Right renal cortex interstitium (tissue), 3 donors: ENCODE results near the gene FAM222B. TPM values are rescaled to one million over a fixed set of nuclear protein-coding genes. Genes with fewer than 3 reads are reported as not detected.
"Not testable (repeated sequence)": the region's sequence is repeated elsewhere in the genome, so short reads cannot be mapped to it uniquely, and the experiment has no call there.

Source experiments
- DNase-seq, 3 donors: peaks; one replicate each; pipeline ENCODE4 v3.0.0-alpha.2; 2013; ENCODE audit warnings: low read depth in 3 of 3, low spot score in 2 of 3
- polyA plus RNA-seq, 3 donors: library from polyadenylated mRNA; unstranded; fragments of 120-200 nt; gene quantifications; one replicate each; pipeline ENCODE4 v1.2.1, GENCODE V29; 2013; ENCODE audit not compliant: insufficient read length in 3 of 3

FAM222B gene
- polyA plus RNA-seq, 3 donors, result 19.7 to 20.0 (median 19.9) TPM

- no peak for DNase-seq
These were observed 59.4 kb downstream of the FAM222B start for GRCh38 chr17:28783161-28783560.

GRCh38 chr17:28779601-28780000 lies 63.0 kb downstream of the FAM222B start:
- DNase-seq, result not testable (repeated sequence)

DNA sequence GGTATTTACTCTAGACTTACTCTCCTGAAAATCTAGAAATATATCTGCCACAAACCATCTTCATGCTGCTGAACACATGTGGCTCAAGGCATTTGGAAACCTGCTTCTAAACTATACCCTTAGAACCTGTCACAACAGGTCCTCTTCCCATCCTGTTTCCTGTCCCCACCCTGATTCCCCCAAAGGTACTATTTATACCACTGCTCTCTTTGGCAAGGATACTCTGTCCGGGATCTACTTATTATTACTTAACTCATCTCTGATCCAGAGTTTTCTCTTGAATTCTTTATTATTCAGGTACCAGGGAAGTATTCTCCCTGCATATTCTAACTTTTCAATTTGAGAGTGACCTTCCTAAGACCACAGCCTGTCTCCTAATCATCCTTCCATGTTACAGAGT lies 65.4 kb downstream of the FAM222B start:
- DNase-seq, result no peak

DNA sequence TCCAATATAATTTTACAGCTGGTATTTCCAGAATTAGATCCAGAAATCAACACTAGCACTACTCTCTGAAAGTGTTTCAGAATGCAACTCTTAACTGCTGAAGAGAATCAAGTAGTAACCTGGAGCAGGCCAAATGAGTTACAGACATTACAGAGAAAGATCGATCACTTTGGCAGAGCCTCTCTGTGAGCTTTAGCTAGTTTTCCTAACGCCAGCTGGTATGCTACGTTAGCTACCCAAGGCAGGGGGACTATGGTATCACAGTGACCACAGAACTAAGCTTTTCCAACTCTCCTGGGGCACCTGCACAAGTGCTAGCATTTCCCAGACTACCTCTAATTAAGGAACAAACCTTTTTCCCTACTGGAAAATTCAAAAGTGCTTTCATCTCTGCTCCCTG lies 68.4 kb downstream of the FAM222B start:
- DNase-seq, result no peak

DNA sequence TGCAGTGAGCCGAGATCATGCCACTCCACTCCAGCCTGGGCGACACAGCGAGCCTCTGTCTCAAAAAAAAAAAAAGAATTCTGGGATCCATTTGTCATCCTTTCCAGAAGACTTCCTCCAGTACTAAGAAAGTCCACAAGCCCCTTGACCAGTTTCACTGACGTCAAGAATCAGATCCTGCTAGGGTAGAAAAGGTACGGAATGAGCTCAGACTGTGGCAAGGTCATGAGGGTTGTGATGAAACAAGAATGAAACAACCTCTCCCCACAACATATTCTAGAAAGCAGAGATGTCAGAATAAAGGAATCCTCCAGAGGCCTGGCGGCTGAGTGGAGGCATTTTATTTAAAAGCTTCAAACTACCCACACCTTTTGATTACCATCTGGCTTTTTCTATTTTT lies 68.9 kb downstream of the FAM222B start:
- DNase-seq, result no peak

GRCh38 chr17:28765038-28765437 lies 77.6 kb downstream of the FAM222B start:
- DNase-seq, result no peak

- no peak for DNase-seq
These were observed 78.8 kb downstream of the FAM222B start for GRCh38 chr17:28763804-28764266.

DNA sequence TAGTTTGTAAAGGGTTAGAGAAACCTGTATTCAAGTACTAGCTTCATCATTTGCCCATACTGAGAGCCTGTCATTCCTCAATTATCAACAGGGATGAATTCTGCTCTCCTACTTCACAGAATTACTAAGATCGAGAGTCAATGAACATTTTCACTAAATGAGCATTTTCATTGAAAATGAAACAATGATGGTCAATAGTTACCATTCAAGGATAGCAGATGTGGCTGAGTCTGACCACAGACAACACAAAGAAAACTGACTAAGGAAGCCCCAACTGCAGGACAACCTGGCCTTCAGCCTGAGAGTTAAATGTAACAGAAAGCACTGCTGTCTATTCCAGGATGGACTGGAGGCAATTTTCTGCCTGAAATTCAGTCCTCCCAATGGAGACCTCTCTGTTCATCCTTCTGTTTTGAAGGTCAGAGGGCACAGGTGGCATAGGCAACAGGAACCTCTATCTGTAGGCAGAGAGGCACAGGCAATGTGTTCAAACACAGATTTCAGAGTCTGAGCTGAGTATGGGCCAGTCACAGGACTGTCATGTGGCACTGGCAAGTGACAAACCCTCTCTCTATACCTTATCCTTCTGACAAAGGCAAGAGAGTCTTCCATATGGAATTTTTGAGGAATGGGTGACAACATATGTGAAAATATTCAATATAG lies 79.3 kb downstream of the FAM222B start:
- DNase-seq, result no peak

DNA sequence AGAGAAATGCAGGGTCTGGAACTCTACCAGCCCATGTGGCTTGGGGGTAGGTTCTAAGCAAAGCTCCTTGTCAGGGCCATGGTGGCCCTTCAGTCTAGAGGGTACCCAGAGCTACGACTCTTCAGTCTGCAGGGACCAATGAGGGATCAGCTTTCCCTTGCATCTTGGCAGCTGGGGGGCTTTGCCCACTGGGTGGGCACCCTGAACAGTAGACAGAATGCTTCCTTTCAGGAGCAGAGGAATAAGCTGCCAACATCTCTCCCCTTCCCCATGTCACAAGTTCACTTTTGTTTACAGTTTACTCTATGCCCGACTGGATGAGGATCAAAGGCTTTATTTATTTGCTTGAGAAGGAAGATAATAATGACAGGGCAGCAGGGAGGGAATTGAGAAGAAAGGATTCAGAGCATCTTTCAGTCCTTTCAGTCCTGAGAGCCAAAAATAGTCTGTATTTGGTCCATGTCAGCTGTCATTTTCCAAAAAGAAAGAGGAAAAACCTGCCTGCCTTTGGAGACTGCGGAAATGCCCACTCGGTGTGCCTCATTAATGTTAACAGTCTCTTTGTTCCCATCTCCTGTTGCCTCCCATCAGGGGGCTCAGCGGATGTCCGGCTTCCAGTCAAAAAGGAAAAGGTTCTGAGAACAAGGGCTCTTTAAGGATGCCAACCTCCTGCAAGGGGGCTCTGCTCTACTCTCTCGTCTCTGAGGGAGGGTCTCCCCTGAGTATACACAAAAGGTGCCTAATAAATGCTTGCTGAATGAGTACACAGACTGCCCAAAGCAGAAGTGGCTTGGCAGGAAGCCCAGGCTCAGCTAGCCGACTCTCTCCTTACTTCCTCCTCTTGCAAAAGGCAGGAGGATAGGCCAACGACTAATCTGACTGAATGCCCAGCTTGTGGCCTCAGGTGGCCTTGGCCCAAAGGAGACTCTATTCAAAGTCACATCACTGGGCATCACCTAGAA lies 81.7 kb downstream of the FAM222B start:
- DNase-seq, result no peak

- DNase-seq, result no peak
These were observed 83.2 kb downstream of the FAM222B start for GRCh38 chr17:28759256-28759865.

- no peak for DNase-seq
These were observed 84.0 kb downstream of the FAM222B start for GRCh38 chr17:28758411-28759121.

DNA sequence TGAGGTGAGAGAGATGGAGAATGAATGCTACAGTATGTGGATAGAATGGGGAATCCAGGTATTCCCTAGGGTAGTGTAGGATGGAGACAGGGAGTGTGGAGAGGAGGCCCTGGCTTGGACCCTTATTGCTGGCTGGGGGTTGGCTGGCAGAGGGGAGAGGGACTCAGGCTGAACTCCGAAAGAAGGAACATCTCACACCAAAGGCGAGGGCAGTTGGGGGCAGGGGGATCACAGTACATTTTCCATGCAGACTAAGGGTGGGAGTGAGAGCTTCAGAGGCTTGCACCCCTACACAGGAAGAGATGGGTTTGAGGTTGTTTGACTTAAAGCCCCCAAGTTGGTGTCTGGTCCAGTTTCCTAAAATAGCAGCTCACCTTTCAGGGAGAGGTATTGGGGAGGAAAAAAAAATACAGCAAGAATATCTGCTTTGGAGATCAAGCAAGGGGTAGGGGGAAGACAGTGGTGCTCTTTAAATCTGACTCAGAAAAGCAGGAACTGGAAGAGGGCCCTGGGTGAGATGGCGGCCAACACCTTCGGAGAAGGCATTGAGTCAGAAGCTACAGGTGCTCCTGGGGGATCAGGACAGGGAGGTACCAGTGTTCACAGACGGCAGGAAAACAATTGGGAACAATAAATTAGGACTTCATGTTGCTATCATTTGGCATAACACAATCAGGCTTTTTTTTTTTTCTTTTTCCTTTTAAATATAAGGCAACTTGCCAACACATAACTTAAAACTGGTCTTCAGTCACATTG lies 86.4 kb downstream of the FAM222B start:
- DNase-seq, result no peak

- no peak for DNase-seq
These were observed 87.1 kb downstream of the FAM222B start for GRCh38 chr17:28755486-28755885.

DNA sequence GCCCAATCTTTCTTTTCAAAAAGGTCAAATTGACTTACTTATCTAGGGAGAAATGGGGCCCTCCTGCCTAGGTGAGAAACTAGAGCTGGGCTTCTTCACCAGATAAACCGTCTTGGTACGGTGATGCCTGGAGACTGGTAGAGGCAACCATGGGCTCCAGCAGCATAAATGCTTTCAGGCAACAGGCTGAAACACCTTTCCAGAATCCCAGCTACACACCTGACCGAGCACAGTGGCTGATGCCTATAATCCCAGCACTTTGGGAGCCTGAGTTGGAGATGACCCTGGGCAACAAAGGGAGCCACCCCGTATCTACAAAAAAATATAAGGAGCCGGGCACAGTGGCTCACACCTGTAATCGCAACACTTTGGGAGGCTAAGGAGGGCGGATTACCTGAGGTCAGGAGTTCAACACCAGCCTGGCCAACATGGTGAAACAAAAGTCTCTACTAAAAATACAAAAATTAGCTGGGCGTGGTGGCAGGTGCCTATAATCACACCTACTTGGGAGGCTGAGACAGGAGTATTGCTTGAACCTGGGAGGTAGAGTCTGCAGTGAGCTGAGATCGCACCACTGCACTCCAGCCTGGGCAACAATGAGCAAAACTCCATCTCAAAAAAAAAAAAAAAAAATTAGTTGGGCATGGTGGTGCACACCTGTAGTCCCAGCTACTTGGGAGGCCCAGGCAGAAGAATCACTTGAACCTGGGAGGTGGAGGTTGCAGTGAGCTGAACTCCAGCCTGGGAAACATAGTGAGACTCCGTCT lies 90.8 kb downstream of the FAM222B start:
- DNase-seq, result no peak

DNA sequence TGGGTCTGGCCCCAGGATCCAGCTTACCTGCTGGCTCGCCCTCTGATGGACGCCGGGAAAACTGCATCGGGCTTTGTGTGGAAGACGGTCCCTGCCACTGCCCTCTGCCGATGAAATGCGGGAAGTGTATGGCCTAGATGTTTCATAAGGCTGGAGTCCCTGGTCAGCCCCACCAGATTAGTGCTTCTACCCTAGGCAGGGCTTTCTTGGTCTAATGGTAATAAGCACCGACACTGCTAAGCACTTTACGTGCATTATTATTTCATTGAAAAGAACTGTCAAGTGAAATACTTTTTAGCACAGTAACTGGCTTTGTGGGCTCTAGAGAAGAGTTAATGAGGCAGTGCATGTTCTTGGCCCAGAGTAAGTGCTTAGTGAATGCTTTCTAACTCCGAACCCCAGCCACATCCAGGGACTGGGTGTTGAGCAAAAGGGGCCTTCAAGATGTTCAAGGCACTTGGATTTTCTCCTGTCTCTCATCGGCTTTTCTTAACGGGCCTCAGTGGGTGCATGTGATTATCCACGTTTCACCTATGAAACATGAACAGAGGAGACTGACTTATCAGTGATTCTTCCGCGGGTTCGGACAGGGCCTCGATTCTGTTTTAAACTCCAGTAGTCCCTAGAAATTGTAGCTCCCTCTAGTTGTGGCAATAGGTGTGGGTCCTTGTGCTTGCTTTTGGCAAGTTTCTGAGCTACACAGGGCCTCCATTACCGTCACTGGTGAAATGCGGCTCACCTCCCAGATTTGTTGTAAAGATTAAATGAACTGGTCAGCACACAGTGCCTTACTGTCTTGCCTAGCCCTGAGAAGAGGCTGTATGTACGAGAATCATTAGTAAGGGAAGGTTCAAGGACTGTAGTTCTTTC lies 92.2 kb downstream of the FAM222B start:
- peak; percentile 76 to 86 (median 85) for DNase-seq

- no peak for DNase-seq
These were observed 92.9 kb downstream of the FAM222B start for GRCh38 chr17:28749516-28750177.

DNA sequence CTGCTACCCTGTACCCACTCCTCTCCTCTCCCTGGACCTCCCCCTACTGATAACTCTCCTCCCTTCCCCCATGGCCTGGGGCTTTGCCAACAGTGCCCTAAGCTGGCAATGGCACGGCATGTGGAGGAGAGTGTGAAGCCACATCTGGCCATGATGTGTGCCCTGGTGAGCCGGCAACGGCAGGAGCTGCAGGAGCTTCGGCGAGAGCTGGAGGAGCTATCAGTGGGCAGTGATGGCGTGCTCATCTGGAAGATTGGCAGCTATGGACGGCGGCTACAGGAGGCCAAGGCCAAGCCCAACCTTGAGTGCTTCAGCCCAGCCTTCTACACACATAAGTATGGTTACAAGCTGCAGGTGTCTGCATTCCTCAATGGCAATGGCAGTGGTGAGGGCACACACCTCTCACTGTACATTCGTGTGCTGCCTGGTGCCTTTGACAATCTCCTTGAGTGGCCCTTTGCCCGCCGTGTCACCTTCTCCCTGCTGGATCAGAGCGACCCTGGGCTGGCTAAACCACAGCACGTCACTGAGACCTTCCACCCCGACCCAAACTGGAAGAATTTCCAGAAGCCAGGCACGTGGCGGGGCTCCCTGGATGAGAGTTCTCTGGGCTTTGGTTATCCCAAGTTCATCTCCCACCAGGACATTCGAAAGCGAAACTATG lies 93.6 kb downstream of the FAM222B start:
- no peak for DNase-seq
